GM12801 (cell line): ENCODE data around the gene GNAI1.

Source experiments
- CTCF ChIP-seq: IDR thresholded peaks from one replicate; pipeline ENCODE4 v1.5.1; 2011; ENCODE audit warnings: control low read depth; ENCODE audit not compliant: insufficient read length; ENCODE audit errors: extremely low read depth

Gene GNAI1

GRCh38 chr7:80186721-80187120, 52.1 kb downstream of the GNAI1 start:
- no peak for TF ChIP-seq CTCF

DNA sequence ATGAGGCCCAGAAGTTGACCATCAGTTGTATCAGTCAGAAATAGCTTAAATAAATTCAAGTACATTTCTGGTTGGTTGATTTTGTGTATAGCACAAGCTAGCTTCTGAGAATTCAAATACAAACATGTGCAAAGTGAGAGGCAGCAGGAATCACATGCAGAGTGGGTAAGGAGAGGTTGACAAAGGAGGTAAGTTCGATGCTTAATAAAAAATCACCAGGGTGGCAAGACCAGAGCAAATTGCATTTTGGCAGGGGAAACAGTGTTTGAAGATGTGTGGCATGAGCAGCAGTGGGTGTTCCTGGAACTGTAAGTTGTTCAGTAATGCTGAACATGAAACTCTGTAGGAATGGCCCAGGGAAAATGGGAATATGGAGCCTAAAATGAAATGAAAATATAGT, 52.6 kb downstream of the GNAI1 start:
- TF ChIP-seq CTCF, result no peak

DNA sequence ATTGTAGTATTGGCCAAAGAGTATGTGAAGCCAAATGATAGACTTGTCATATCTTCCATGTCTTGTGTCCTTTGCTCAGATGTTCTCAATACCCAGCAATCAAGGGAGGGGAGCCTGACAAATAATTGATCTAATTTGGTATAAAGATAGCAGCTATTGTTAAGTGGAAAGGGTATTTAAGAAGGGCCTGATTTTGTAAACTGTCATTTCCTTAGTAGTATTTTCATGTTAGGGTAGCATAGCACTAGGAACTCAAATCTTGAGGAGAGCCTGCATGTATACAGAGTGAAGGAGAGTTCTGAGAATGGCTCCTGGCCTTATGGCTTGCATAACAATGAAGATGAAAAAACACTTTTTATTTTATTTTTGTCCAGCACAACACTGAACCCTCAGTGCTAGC, 53.1 kb downstream of the GNAI1 start:
- TF ChIP-seq CTCF, result no peak

- TF ChIP-seq CTCF, result no peak
These were observed 55.0 kb downstream of the GNAI1 start for GRCh38 chr7:80189638-80190037.

DNA sequence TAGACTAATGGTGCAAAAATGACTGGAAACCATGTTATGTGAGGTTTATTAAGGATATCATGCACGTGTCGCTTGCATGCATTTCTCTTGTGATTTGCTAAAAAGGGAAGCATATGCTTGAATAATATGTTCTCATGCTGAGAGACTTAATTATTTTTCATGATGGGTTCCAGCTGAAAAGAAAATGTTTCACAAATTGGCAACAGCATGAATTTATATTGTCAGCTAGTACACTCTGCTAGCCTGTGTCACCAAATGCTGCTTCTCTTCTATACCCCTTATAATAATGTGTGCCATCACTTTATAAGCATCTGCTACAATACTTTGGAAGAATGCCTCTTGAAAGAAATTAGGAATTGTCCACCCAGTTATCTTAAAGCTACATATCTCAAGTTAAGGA, 63.0 kb downstream of the GNAI1 start:
- TF ChIP-seq CTCF, result no peak

GRCh38 chr7:80199051-80199450, 64.4 kb downstream of the GNAI1 start:
- TF ChIP-seq CTCF, result no peak

DNA sequence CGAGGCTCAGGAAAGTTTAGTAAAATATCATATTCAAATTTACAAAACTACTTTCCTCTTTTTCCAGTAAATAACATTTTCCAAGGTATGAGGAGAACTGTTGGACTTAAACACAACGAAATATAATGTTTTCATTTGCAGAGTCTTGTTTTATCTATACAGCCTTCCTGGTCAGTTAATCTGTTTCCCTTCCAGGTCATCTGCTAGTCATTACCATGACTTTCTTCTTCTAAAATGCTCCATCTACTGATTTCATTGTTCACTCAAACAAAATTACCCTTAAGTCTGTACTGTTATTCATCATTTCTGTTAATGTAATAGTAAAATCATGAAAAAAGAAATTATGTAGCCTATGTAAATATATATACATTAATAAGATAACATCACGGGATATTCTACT, 69.8 kb downstream of the GNAI1 start:
- no peak for TF ChIP-seq CTCF

- TF ChIP-seq CTCF, result no peak
These were observed 70.3 kb downstream of the GNAI1 start for GRCh38 chr7:80204919-80205318.
